MM.1S (cell line): Measurements from ENCODE around the gene ROR2.

Source experiments
- DNase-seq: peaks from one replicate; pipeline ENCODE4 v3.0.0-alpha.2; 2015
- H2AFZ ChIP-seq: fragments of 300-600 bp; sonication (generic); 2 replicates; pipeline ENCODE4 v1.6.0; 2016; ENCODE audit warnings: antibody characterized with exemption, low read length
- H3F3A ChIP-seq: fragments of 300-600 bp; sonication (generic); 2 replicates; pipeline ENCODE4 v1.6.1; 2016; ENCODE audit warnings: mild to moderate bottlenecking, antibody characterized with exemption, low read length, moderate library complexity, mixed read lengths; ENCODE audit not compliant: insufficient read depth
- H3K27ac ChIP-seq: fragments of 300-600 bp; sonication (generic); 2 replicates; pipeline ENCODE4 v1.5.1; 2016; ENCODE audit warnings: mild to moderate bottlenecking, low read length
- H3K27me3 ChIP-seq: fragments of 300-600 bp; sonication (generic); replicated peaks from 2 replicates; pipeline ENCODE4 v1.6.0; 2016; ENCODE audit warnings: low read length; ENCODE audit not compliant: insufficient read depth
- H3K36me3 ChIP-seq: fragments of 300-600 bp; sonication (generic); replicated peaks from 2 replicates; pipeline ENCODE4 v1.6.1; 2016; ENCODE audit warnings: mild to moderate bottlenecking, low read length, mixed read lengths; ENCODE audit not compliant: insufficient read depth
- H3K4me1 ChIP-seq: fragments of 300-600 bp; sonication (generic); 2 replicates; pipeline ENCODE4 v1.6.1; 2016; ENCODE audit warnings: low read length, mixed read lengths
- H3K4me2 ChIP-seq: fragments of 300-600 bp; sonication (generic); 2 replicates; pipeline ENCODE4 v1.6.0; 2016; ENCODE audit warnings: low read depth, low read length
- H3K4me3 ChIP-seq: fragments of 300-600 bp; sonication (generic); 2 replicates; pipeline ENCODE4 v1.5.1; 2016; ENCODE audit warnings: low read length, mixed read lengths
- H3K79me2 ChIP-seq: fragments of 300-600 bp; sonication (generic); 2 replicates; pipeline ENCODE4 v1.6.1; 2016; ENCODE audit warnings: mixed run types, low read length, mixed read lengths
- H3K9ac ChIP-seq: fragments of 300-600 bp; sonication (generic); 2 replicates; pipeline ENCODE4 v1.6.1; 2016; ENCODE audit warnings: low read length, mixed read lengths
- H3K9me2 ChIP-seq: fragments of 300-600 bp; sonication (generic); replicated peaks from 2 replicates; pipeline ENCODE4 v1.6.1; 2016; ENCODE audit warnings: mild to moderate bottlenecking, low read length, mixed read lengths; ENCODE audit not compliant: insufficient read depth
- H3K9me3 ChIP-seq: fragments of 300-600 bp; sonication (generic); replicated peaks from 2 replicates; pipeline ENCODE4 v1.6.1; 2016; ENCODE audit warnings: mild to moderate bottlenecking, low read length, mixed read lengths; ENCODE audit not compliant: insufficient read depth
- H4K20me1 ChIP-seq: fragments of 300-600 bp; sonication (generic); 2 replicates; pipeline ENCODE4 v1.6.1; 2016; ENCODE audit warnings: mild to moderate bottlenecking, low read length, moderate library complexity, mixed read lengths; ENCODE audit not compliant: insufficient read depth
- CTCF ChIP-seq: fragments of 300-600 bp; sonication (generic); IDR thresholded peaks from 2 replicates; pipeline ENCODE4 v1.5.1; 2016; ENCODE audit warnings: antibody characterized with exemption, low read length, mixed read lengths
- EZH2 ChIP-seq: fragments of 300-600 bp; sonication (generic); optimal IDR thresholded peaks from 2 replicates; pipeline ENCODE3; 2017; ENCODE audit warnings: low read depth, mild to moderate bottlenecking, antibody characterized with exemption, low read length, mixed read lengths
- EZH2phosphoT487 ChIP-seq: fragments of 300-600 bp; sonication (generic); IDR thresholded peaks from 2 replicates; pipeline ENCODE4 v1.6.1; 2018; ENCODE audit warnings: antibody characterized with exemption, low read length

ROR2 gene

GRCh38 chr9:91844701-91845291 lies 105.2 kb downstream of the ROR2 start:
- Histone ChIP-seq H3K79me2 (peaks cover 17% of the 10 kb centered on the region), H3K4me1 (peaks cover 8% of the 10 kb centered on the region), H3K9me3 (no peaks in the 10 kb centered on the region), H3K9me2 (no peaks in the 10 kb centered on the region), H3K4me3 (no peak overlapping the region), H2AFZ (no peak overlapping the region), H3K4me2 (no peak overlapping the region), H4K20me1 (no peaks in the 10 kb centered on the region), H3K9ac (no peak overlapping the region), H3K27me3 (no peaks in the 10 kb centered on the region), H3K36me3 (no peaks in the 10 kb centered on the region), H3K27ac (no peak overlapping the region), H3F3A (no peaks in the 10 kb centered on the region)
- DNase-seq, result no peak
- TF ChIP-seq EZH2phosphoT487, result no peak
- TF ChIP-seq CTCF, result no peak
- no peak for TF ChIP-seq EZH2

DNA sequence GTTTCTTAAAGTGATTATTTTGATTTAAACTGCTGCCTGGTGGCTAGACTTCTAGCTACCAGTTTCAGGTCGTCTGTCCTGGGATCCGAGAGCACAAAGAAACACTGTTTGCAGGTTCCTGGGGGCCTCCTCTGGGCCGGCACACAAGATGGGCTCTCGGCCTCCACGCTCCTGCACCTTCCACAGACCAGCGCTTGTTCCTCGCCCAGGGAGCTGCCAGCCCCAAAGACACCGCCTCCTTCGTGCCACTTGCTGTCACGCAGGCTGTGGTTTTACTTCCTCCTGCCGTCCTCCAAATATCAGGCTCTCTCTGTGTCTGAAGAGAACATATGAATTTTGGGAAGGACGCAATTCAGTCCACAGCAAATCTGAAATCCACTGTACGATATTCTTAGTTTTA lies 105.8 kb downstream of the ROR2 start:
- Histone ChIP-seq H4K20me1 (no peaks in the 10 kb centered on the region), H3K4me2 (no peak overlapping the region), H3K4me3 (no peak overlapping the region), H3K9me3 (no peaks in the 10 kb centered on the region), H3F3A (no peaks in the 10 kb centered on the region), H3K9ac (no peak overlapping the region), H3K27me3 (no peaks in the 10 kb centered on the region), H3K36me3 (no peaks in the 10 kb centered on the region), H3K27ac (no peak overlapping the region), H3K4me1 (peaks cover 13% of the 10 kb centered on the region), H2AFZ (no peak overlapping the region), H3K79me2 (peaks cover 20% of the 10 kb centered on the region), H3K9me2 (no peaks in the 10 kb centered on the region)
- no peak for TF ChIP-seq EZH2
- TF ChIP-seq EZH2phosphoT487, result no peak
- TF ChIP-seq CTCF, result no peak
- DNase-seq, result no peak

GRCh38 chr9:91843623-91844148 lies 106.3 kb downstream of the ROR2 start:
- Histone ChIP-seq H3K9me2 (no peaks in the 10 kb centered on the region), H3K27me3 (no peaks in the 10 kb centered on the region), H3F3A (no peaks in the 10 kb centered on the region), H3K4me2 (no peak overlapping the region), H2AFZ (no peak overlapping the region), H4K20me1 (no peaks in the 10 kb centered on the region), H3K4me1 (peaks cover 13% of the 10 kb centered on the region), H3K36me3 (no peaks in the 10 kb centered on the region), H3K4me3 (no peak overlapping the region), H3K9ac (no peak overlapping the region), H3K27ac (no peak overlapping the region), H3K9me3 (no peaks in the 10 kb centered on the region), H3K79me2 (peaks cover 25% of the 10 kb centered on the region)
- no peak for DNase-seq
- no peak for TF ChIP-seq EZH2
- TF ChIP-seq EZH2phosphoT487, result no peak
- no peak for TF ChIP-seq CTCF
